Measurements from ENCODE around the gene ADM2.

The ADM2 gene

DNA sequence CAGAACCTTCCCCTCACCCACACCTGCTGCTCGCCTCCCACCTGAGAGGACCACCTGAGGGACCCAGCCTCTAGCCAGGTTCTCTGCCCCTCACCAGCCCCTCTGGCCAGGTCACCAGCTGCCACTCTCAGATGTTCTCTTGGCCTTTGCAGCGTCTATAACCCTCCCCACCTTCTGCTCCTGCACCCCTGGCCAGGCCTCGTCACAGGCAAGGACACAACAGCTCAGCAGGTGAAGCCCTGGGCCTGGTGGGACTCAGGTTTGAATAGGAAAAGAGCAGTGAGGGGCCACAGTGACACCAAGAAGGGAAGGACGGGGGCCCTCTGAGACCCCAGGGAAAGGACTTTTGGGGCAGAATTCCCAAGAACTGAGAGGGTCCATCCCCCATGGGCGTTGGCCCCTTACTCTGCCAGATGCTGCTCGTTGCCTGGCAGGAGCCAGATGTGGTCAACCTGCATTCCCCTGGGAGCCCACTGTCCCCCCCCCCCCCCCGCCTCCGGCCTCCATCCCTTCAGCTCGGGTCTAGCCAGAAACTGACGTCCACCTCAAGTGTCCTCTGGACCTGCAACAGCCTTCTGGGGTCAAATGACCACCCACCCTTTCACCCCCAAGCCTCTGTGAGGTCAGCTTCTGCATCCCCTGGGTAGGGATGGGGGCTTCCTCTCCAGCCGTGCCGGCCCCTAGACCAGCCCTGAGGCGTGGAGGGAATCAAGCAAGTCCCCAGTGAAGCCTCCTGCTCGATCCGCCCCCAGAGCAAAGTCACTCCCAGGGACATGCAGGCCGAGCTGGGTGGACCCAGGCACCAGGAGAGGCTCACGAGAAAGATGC is 35.2 kb upstream of the ADM2 start:
- WGBS (ENCODE audit: insufficient coverage, insufficient read length), result no CpG with 5 or more reads among the region's 17 CpGs
- Histone ChIP-seq H3K9me3 (ENCODE audit: control insufficient read depth, insufficient read depth, low read length) (no peaks in the 10 kb centered on the region), H3K4me3 (ENCODE audit: low read length) (no peak overlapping the region), H3K4me1 (ENCODE audit: control insufficient read depth, insufficient read depth, low read length) (peaks cover 2% of the 10 kb centered on the region; the same call in 1 of the 2 replicates), H3K27me3 (ENCODE audit: control insufficient read depth, insufficient read depth, low read length) (no peaks in the 10 kb centered on the region), H3K36me3 (ENCODE audit: control insufficient read depth, insufficient read depth, low read length) (peaks cover 13% of the 10 kb centered on the region), H3K27ac (ENCODE audit: low read length) (no peak overlapping the region)
- DNase-seq (ENCODE audit: low read depth, low spot score), result no peak

DNA sequence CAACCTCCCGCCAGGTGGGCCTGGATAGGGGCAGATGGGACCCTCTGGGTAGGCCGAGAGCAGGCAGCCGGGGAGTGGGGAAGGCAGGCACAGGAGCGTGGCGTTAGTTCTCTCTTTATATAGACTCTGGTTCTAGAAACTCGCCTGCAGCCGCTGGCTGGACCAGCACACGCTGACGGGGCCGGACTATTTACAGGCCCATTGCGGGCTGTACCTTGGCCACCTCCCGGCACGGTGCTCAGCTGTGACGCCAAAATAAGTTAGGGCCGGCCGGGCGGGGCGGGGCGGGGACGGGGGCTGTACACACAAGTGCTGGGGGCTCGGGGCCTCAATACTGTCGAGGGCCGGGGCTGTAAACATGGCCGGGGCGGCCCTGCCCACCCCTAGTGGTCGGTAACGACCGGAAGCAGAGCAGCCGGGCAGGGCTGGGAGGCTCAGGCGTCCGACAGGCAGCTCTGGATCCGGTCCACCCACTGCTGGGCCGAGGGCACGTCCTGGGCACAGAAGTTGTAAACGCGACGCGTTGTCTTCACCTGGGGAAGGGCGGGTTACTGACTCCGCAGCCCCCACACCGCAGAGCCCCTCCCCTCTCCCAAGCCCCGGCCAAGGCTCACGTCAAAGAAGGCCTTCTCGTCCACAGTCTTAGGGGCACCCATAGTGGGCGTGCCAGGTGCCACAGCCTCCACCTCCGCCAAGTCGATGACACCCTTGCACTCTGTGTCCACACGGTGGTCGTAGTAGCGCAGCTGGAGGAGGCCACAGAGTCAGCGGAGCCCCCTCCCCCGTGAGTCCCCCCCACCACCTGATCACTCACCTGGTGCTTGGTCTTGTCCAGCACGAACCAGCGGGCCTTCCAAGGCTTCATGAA is 34.4 kb upstream of the ADM2 start:
- Histone ChIP-seq H3K36me3 (ENCODE audit: control insufficient read depth, insufficient read depth, low read length) (peaks cover 13% of the 10 kb centered on the region), H3K27ac (ENCODE audit: low read length) (no peak overlapping the region), H3K27me3 (ENCODE audit: control insufficient read depth, insufficient read depth, low read length) (no peaks in the 10 kb centered on the region), H3K4me3 (ENCODE audit: low read length) (no peak overlapping the region), H3K4me1 (ENCODE audit: control insufficient read depth, insufficient read depth, low read length) (peaks cover 2% of the 10 kb centered on the region; the same call in 1 of the 2 replicates), H3K9me3 (ENCODE audit: control insufficient read depth, insufficient read depth, low read length) (no peaks in the 10 kb centered on the region)
- DNase-seq (ENCODE audit: low read depth, low spot score), result no peak
- WGBS (ENCODE audit: insufficient coverage, insufficient read length), result no CpG with 5 or more reads among the region's 54 CpGs

DNA sequence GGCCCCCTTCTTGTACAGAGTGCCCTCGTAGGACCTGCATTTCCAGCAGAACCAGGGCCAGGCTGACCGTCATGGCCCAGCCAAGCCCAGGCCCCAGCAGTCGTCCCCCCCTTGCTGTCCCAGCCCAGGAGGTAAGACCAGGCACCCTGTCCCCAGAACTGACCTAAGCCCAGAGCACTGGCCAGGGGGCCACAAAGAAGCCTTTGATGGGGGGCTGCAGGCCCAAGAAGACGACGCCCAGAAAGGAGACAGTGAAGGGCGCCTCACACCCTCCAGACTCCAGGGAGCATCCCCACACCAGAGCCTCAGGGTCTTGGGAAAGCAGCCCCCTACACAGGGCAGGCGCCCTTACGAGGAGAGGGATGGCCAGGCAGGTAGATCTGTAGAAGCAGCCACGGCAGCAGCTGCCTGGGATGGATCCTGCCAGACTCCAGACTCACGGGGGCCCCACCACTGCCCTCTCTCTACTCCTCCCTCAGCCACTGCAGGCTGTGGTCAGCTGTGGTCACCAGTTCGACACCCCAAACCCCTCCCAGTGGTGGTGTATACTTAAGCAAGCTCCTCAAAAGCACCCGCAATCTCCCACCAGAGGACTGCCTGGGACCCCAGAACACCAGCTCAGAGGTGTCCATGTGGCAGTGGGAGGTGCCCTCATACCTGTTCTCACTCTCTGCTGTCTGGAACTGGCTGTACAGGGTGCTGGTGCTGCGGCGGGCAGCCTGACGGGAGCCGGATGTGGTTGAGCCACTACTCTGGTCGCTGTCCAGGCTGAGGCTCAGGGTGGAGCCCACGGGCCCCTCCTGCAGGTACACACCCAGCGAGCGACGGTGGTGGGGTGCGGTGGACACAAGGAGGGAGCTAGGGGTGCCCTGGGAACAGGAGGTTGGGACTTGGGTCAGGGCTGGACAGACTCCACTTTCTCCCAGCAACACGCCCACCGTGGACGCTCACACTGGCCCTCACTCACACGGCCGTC is 33.5 kb upstream of the ADM2 start:
- no peak for DNase-seq (ENCODE audit: low read depth, low spot score)
- Histone ChIP-seq H3K27me3 (ENCODE audit: control insufficient read depth, insufficient read depth, low read length) (no peaks in the 10 kb centered on the region), H3K36me3 (ENCODE audit: control insufficient read depth, insufficient read depth, low read length) (peaks cover 13% of the 10 kb centered on the region), H3K27ac (ENCODE audit: low read length) (no peak overlapping the region), H3K4me1 (ENCODE audit: control insufficient read depth, insufficient read depth, low read length) (peaks cover 2% of the 10 kb centered on the region; the same call in 1 of the 2 replicates), H3K9me3 (ENCODE audit: control insufficient read depth, insufficient read depth, low read length) (no peaks in the 10 kb centered on the region), H3K4me3 (ENCODE audit: low read length) (no peak overlapping the region)
- WGBS (ENCODE audit: insufficient coverage, insufficient read length), result no CpG with 5 or more reads among the region's 27 CpGs

DNA sequence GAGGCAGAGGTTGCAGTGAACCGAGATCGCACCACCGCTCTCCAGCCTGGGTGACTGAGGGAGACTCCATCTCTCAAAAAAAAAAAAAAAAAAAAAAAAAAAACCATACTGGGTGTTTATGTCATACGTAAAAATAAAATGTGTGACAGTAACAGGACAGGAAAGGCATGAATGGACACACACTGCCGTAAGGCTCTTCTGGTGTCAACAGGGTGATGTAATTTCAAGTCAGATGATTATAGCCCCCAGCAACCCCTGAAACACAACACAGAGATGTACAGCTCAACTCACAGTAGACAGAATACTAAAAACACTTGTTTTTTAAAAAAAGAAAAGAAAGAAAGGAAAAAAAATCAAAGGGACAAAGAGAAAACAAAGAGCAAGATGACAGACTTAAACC is 28.7 kb upstream of the ADM2 start:
- peaks cover 32% of the 10 kb centered on the region for H3K36me3 ChIP-seq (ENCODE audit: control insufficient read depth, insufficient read depth, low read length)
- no CpG with 5 or more reads among the region's 5 CpGs for WGBS (ENCODE audit: insufficient coverage, insufficient read length)
- DNase-seq (ENCODE audit: low read depth, low spot score), result no peak
- no peaks in the 10 kb centered on the region for H3K9me3 ChIP-seq (ENCODE audit: control insufficient read depth, insufficient read depth, low read length)
- no peaks in the 10 kb centered on the region for H3K27me3 ChIP-seq (ENCODE audit: control insufficient read depth, insufficient read depth, low read length)
- H3K27ac ChIP-seq (ENCODE audit: low read length), result no peak overlapping the region
- no peaks in the 10 kb centered on the region for H3K4me1 ChIP-seq (ENCODE audit: control insufficient read depth, insufficient read depth, low read length)
- H3K4me3 ChIP-seq (ENCODE audit: low read length), result no peak overlapping the region

DNA sequence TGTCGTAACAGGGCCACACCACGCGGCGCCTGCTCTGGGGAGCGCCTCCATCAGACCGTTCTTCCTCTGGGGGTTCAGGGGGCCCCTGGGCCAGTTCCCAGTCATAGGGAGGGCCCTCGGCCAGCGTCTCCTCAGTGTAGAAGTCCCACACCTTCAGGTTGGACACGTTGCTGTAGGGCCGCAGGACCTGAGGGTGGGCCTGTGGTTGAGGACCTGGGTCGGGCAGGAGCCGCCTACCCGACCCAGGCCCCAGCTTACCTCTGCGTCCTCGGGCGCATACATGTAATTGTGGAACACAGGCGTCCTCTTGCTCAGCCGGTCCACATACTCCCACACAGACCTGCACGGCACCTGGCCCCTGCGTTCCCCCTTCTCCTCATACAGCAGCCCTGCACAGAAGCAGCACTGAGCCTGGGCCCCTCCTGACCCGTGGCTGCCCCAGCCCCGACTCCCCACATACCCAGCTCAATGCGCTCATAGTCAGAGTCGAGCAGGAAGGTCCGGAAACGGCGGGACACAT is 26.7 kb upstream of the ADM2 start:
- Histone ChIP-seq H3K36me3 (ENCODE audit: control insufficient read depth, insufficient read depth, low read length) (peaks cover 36% of the 10 kb centered on the region), H3K4me3 (ENCODE audit: low read length) (no peak overlapping the region), H3K27ac (ENCODE audit: low read length) (no peak overlapping the region), H3K27me3 (ENCODE audit: control insufficient read depth, insufficient read depth, low read length) (no peaks in the 10 kb centered on the region), H3K9me3 (ENCODE audit: control insufficient read depth, insufficient read depth, low read length) (no peaks in the 10 kb centered on the region), H3K4me1 (ENCODE audit: control insufficient read depth, insufficient read depth, low read length) (no peaks in the 10 kb centered on the region)
- DNase-seq (ENCODE audit: low read depth, low spot score), result no peak
- no CpG with 5 or more reads among the region's 27 CpGs for WGBS (ENCODE audit: insufficient coverage, insufficient read length)

DNA sequence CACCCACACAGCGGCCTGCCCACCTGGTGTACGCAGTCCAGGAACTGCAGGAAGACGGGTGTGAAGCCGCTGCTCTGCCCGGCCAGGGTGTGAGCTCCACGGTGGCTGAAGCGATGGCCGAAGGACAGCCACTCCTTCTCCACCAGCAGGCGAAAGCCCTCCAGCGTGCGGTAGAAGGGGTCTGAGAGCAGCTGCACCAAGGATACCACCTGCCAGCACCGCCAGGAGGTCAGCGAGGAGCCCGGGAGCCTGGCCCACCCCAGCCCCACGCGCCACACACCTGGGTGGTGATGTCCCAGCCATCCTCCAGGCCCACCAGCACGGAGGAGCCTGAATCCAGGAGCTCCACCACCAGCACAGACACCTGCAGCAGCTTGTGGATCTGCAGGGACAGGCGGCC is 26.1 kb upstream of the ADM2 start:
- no peak overlapping the region for H3K4me3 ChIP-seq (ENCODE audit: low read length)
- DNase-seq (ENCODE audit: low read depth, low spot score), result no peak
- WGBS (ENCODE audit: insufficient coverage, insufficient read length), result no CpG with 5 or more reads among the region's 18 CpGs
- no peaks in the 10 kb centered on the region for H3K9me3 ChIP-seq (ENCODE audit: control insufficient read depth, insufficient read depth, low read length)
- no peaks in the 10 kb centered on the region for H3K27me3 ChIP-seq (ENCODE audit: control insufficient read depth, insufficient read depth, low read length)
- no peaks in the 10 kb centered on the region for H3K4me1 ChIP-seq (ENCODE audit: control insufficient read depth, insufficient read depth, low read length)
- H3K36me3 ChIP-seq (ENCODE audit: control insufficient read depth, insufficient read depth, low read length), result peaks cover 41% of the 10 kb centered on the region
- no peak overlapping the region for H3K27ac ChIP-seq (ENCODE audit: low read length)

DNA sequence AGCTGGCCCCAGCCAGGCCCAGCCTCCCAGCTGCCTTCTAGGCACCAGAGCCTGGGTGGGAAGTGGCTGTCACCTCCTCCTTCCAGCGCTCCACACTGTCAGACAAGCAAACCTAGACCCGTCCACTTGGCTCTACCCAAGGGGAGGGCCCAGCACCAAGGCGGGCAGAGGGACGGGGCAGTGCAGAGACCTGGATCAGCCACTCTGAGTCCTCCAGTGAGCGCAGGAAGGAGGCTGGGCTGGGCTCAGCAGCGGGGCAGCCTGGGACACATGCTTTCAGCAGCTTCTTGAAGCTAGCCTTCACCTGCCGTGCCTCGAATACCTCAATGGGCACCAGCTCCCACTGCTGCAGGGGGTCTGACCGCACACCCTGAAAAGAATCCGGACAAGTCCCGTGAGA is 25.3 kb upstream of the ADM2 start:
- no peak for DNase-seq (ENCODE audit: low read depth, low spot score)
- Histone ChIP-seq H3K4me1 (ENCODE audit: control insufficient read depth, insufficient read depth, low read length) (no peaks in the 10 kb centered on the region), H3K9me3 (ENCODE audit: control insufficient read depth, insufficient read depth, low read length) (no peaks in the 10 kb centered on the region), H3K4me3 (ENCODE audit: low read length) (no peak overlapping the region), H3K36me3 (ENCODE audit: control insufficient read depth, insufficient read depth, low read length) (peaks cover 48% of the 10 kb centered on the region), H3K27ac (ENCODE audit: low read length) (no peak overlapping the region), H3K27me3 (ENCODE audit: control insufficient read depth, insufficient read depth, low read length) (no peaks in the 10 kb centered on the region)
- WGBS (ENCODE audit: insufficient coverage, insufficient read length), result no CpG with 5 or more reads among the region's 11 CpGs

DNA sequence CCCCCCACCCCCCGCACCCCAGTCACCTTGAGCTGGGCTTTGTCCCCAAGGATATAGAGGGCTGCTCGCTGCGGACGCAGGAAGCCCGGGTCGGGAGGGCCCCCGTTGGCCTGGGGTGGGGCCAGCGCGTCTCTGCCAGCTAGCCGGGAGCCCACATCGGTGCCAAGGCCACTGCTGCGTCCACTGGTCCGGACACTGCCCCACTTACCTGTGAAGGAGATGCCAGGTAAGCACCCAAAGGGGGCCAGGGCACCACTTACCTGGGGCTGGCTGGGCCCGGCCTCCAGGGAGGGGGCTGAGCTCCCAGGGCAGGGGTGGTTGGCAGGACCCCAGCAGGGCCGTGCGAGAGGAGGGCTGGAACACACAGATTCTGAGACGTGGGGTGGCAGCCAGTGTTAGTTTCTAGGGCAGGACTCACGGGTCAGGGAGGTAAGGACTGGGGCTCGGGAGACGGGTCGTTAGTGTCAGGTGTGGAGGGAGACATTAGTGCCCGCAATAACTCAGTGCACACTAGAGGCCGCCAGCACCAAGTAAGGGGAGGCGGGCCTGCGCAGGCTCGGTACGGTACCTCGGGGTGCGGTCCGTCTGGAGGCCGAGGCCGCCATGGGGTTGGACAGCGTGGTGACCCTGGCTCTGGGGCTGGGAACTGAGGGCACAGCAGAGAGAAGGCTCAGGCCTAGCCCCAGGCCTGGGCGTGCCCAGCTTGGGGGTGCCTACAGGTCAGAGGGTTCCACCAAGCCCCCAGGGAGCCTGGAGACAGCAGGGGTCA is 24.7 kb upstream of the ADM2 start:
- Histone ChIP-seq H3K36me3 (ENCODE audit: control insufficient read depth, insufficient read depth, low read length) (peaks cover 53% of the 10 kb centered on the region), H3K4me1 (ENCODE audit: control insufficient read depth, insufficient read depth, low read length) (no peaks in the 10 kb centered on the region), H3K9me3 (ENCODE audit: control insufficient read depth, insufficient read depth, low read length) (no peaks in the 10 kb centered on the region), H3K4me3 (ENCODE audit: low read length) (no peak overlapping the region; the same call in 1 of the 2 replicates), H3K27me3 (ENCODE audit: control insufficient read depth, insufficient read depth, low read length) (no peaks in the 10 kb centered on the region), H3K27ac (ENCODE audit: low read length) (no peak overlapping the region)
- no peak for DNase-seq (ENCODE audit: low read depth, low spot score)
- no CpG with 5 or more reads among the region's 34 CpGs for WGBS (ENCODE audit: insufficient coverage, insufficient read length)

DNA sequence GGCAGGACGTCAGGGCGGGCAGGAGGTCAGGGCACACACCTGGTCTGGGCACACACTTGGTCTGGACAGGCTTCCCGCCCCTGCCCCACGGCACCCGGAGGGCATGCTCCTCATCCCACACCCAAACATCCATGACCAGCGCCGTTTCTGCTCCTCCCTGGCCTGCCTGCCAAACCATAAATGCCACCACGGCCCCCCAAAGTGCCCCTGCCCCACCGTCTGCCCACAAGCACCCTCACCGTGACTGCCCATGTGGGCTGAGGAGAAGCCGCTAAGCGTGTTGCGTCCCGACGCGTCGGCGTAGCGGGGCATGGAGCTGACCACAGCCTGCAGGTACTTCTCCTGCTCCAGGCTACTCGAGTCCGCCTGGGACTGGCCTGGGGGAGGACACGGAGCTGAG is 22.3 kb upstream of the ADM2 start:
- Histone ChIP-seq H3K9me3 (ENCODE audit: control insufficient read depth, insufficient read depth, low read length) (no peaks in the 10 kb centered on the region), H3K27me3 (ENCODE audit: control insufficient read depth, insufficient read depth, low read length) (no peaks in the 10 kb centered on the region), H3K4me3 (ENCODE audit: low read length) (no peak overlapping the region), H3K4me1 (ENCODE audit: control insufficient read depth, insufficient read depth, low read length) (no peaks in the 10 kb centered on the region), H3K36me3 (ENCODE audit: control insufficient read depth, insufficient read depth, low read length) (peaks cover 72% of the 10 kb centered on the region), H3K27ac (ENCODE audit: low read length) (no peak overlapping the region)
- DNase-seq (ENCODE audit: low read depth, low spot score), result no peak
- WGBS (ENCODE audit: insufficient coverage, insufficient read length), result no CpG with 5 or more reads among the region's 22 CpGs

Measured in iPS DF 6.9 (cell line).